ENCODE data around the gene INHA. TPM values are rescaled to one million over a fixed set of nuclear protein-coding genes. Genes with fewer than 3 reads are reported as not detected.

Gene INHA
- total RNA-seq, 1 experiment from 2014 or later, result 1.2 TPM

- peaks cover 13% of the 10 kb centered on the region for H3K4me1 Mint-ChIP-seq (ENCODE audit: insufficient read depth, unreplicated experiment)
- H3K27ac Mint-ChIP-seq (ENCODE audit: low read depth, unreplicated experiment), result no peak overlapping the region
- peaks cover 66% of the 10 kb centered on the region for H3K27me3 Mint-ChIP-seq (ENCODE audit: insufficient read depth, unreplicated experiment)
- intact Hi-C loops (cut with micrococcal nuclease), result no loop called here
- no peak for DNase-seq (ENCODE audit: unreplicated experiment)
- no peak for TF ChIP-seq CTCF (IDR thresholded peaks at IDR 0.05; ENCODE audit: unreplicated experiment)
- no peaks in the 10 kb centered on the region for H3K9me3 Mint-ChIP-seq (ENCODE audit: unreplicated experiment)
- H3K4me3 Mint-ChIP-seq (ENCODE audit: unreplicated experiment), result no peak overlapping the region
- H3K36me3 Mint-ChIP-seq (ENCODE audit: insufficient read depth, unreplicated experiment), result no peaks in the 10 kb centered on the region
- ChIA-PET POLR2A (interaction anchor here (0.9 to 1.5 kb wide), 2 partner anchors 18 to 163 kb away, joined by 3 read pairs; partner anchors contain the start of gene TMEM198), CTCF (interaction anchor here (0.5 to 11.3 kb wide), 8 partner anchors 16 to 161 kb away, joined by 3 to 287 read pairs (median 3); no protein-coding TSS in a partner anchor)
- BruUV-seq (replicated peaks), result no TSS peak
Observed at GRCh38 chr2:219525533-219526232, 46.4 kb upstream of the INHA start.

GRCh38 chr2:219526320-219527075 lies 45.6 kb upstream of the INHA start:
- intact Hi-C loops (cut with micrococcal nuclease), result no loop called here
- no peak for DNase-seq (ENCODE audit: unreplicated experiment)
- CTCF ChIA-PET, result interaction anchor here (0.5 to 11.3 kb wide), 6 partner anchors 17 to 125 kb away, joined by 3 to 287 read pairs (median 4); partner anchors contain the start of gene GMPPA
- POLR2A ChIA-PET, result interaction anchor here (1.1 to 1.4 kb wide), 2 partner anchors 31 to 123 kb away, joined by 3 to 5 read pairs; a partner anchor contains a TSS
- Mint-ChIP-seq H3K27me3 (ENCODE audit: insufficient read depth, unreplicated experiment) (peaks cover 71% of the 10 kb centered on the region), H3K9me3 (ENCODE audit: unreplicated experiment) (no peaks in the 10 kb centered on the region), H3K27ac (ENCODE audit: low read depth, unreplicated experiment) (no peak overlapping the region), H3K4me3 (ENCODE audit: unreplicated experiment) (no peak overlapping the region), H3K4me1 (ENCODE audit: insufficient read depth, unreplicated experiment) (peaks cover 8% of the 10 kb centered on the region), H3K36me3 (ENCODE audit: insufficient read depth, unreplicated experiment) (no peaks in the 10 kb centered on the region)
- no peak for TF ChIP-seq CTCF (IDR thresholded peaks at IDR 0.05; ENCODE audit: unreplicated experiment)
- no TSS peak for BruUV-seq (replicated peaks)

GRCh38 chr2:219527076-219527394 lies 45.1 kb upstream of the INHA start:
- POLR2A ChIA-PET, result interaction anchor here (1.1 to 1.5 kb wide), 3 partner anchors 31 to 162 kb away, joined by 3 to 5 read pairs (median 3); a partner anchor contains a TSS
- Mint-ChIP-seq H3K4me1 (ENCODE audit: insufficient read depth, unreplicated experiment) (peaks cover 3% of the 10 kb centered on the region), H3K4me3 (ENCODE audit: unreplicated experiment) (no peak overlapping the region), H3K9me3 (ENCODE audit: unreplicated experiment) (no peaks in the 10 kb centered on the region), H3K36me3 (ENCODE audit: insufficient read depth, unreplicated experiment) (no peaks in the 10 kb centered on the region), H3K27me3 (ENCODE audit: insufficient read depth, unreplicated experiment) (peaks cover 67% of the 10 kb centered on the region), H3K27ac (ENCODE audit: low read depth, unreplicated experiment) (no peak overlapping the region)
- intact Hi-C loops (cut with micrococcal nuclease), result no loop called here
- CTCF ChIA-PET, result interaction anchor here (0.5 to 11.3 kb wide), 10 partner anchors 8 to 368 kb away, joined by 3 to 287 read pairs (median 5); partner anchors contain the start of gene GMPPA
- no TSS peak for BruUV-seq (replicated peaks)
- DNase-seq (ENCODE audit: unreplicated experiment), result no peak
- no peak for TF ChIP-seq CTCF (IDR thresholded peaks at IDR 0.05; ENCODE audit: unreplicated experiment)

- TF ChIP-seq CTCF (IDR thresholded peaks at IDR 0.05; ENCODE audit: unreplicated experiment), result no peak
- Mint-ChIP-seq H3K36me3 (ENCODE audit: insufficient read depth, unreplicated experiment) (no peaks in the 10 kb centered on the region), H3K4me1 (ENCODE audit: insufficient read depth, unreplicated experiment) (no peaks in the 10 kb centered on the region), H3K27ac (ENCODE audit: low read depth, unreplicated experiment) (no peak overlapping the region), H3K4me3 (ENCODE audit: unreplicated experiment) (no peak overlapping the region), H3K9me3 (ENCODE audit: unreplicated experiment) (no peaks in the 10 kb centered on the region), H3K27me3 (ENCODE audit: insufficient read depth, unreplicated experiment) (peaks cover 64% of the 10 kb centered on the region)
- no peak for DNase-seq (ENCODE audit: unreplicated experiment)
- no TSS peak for BruUV-seq (replicated peaks)
- CTCF ChIA-PET, result interaction anchor here (0.6 to 11.3 kb wide), 12 partner anchors 9 to 368 kb away, joined by 3 to 287 read pairs (median 5); no protein-coding TSS in a partner anchor
- POLR2A ChIA-PET, result interaction anchor here (1.1 to 1.5 kb wide), 3 partner anchors 32 to 161 kb away, joined by 3 to 5 read pairs (median 3); a partner anchor contains a TSS
- intact Hi-C loops (cut with micrococcal nuclease), result no loop called here
Observed at GRCh38 chr2:219527472-219527871, 44.6 kb upstream of the INHA start.

Measured in MCF 10A (cell line).